OCI-LY1 (cell line): ENCODE measurements around the gene COPS7B.
"Not testable (repeated sequence)": the region's sequence is repeated elsewhere in the genome, so short reads cannot be mapped to it uniquely, and the experiment has no call there.

Source experiments
- H2AFZ ChIP-seq: fragments of 200-600 bp; sonication (generic), shearing (Covaris generic); 2 replicates; pipeline ENCODE4 v1.6.0; 2014; ENCODE audit warnings: antibody characterized with exemption, mild to moderate bottlenecking, low read length
- H3F3A ChIP-seq: fragments of 200-600 bp; sonication (generic), shearing (Covaris generic); 2 replicates; pipeline ENCODE4 v1.6.0; 2014; ENCODE audit warnings: mild to moderate bottlenecking, antibody characterized with exemption, low read length, moderate library complexity; ENCODE audit not compliant: insufficient read depth
- H3K27ac ChIP-seq: fragments of 200-600 bp; sonication (generic); 2 replicates; pipeline ENCODE4 v1.5.1; 2014; ENCODE audit warnings: low read length, mixed run types, mild to moderate bottlenecking, low read depth; ENCODE audit not compliant: poor library complexity, severe bottlenecking
- H3K27me3 ChIP-seq: fragments of 200-600 bp; sonication (generic); 2 replicates; pipeline ENCODE4 v1.6.0; 2014; ENCODE audit warnings: antibody characterized with exemption, mild to moderate bottlenecking, low read length, moderate library complexity; ENCODE audit not compliant: insufficient read depth
- H3K36me3 ChIP-seq: fragments of 200-600 bp; sonication (generic); 2 replicates; pipeline ENCODE4 v1.6.1; 2014; ENCODE audit warnings: mild to moderate bottlenecking, antibody characterized with exemption, low read length, moderate library complexity, mixed read lengths; ENCODE audit not compliant: insufficient read depth
- H3K4me1 ChIP-seq: fragments of 200-600 bp; sonication (generic); 2 replicates; pipeline ENCODE4 v1.5.1; 2014; ENCODE audit warnings: mild to moderate bottlenecking, low read length, moderate library complexity; ENCODE audit not compliant: insufficient read depth, severe bottlenecking
- H3K4me2 ChIP-seq: fragments of 200-600 bp; sonication (generic), shearing (Covaris generic); 2 replicates; pipeline ENCODE4 v1.6.1; 2014; ENCODE audit warnings: low read length
- H3K4me3 ChIP-seq: fragments of 200-600 bp; sonication (generic); 2 replicates; pipeline ENCODE4 v1.5.1; 2014; ENCODE audit warnings: low read length, low read depth, mild to moderate bottlenecking, mixed read lengths; ENCODE audit not compliant: poor library complexity, severe bottlenecking
- H3K79me2 ChIP-seq: fragments of 200-600 bp; shearing (Covaris generic); 2 replicates; pipeline ENCODE4 v1.6.1; 2016; ENCODE audit warnings: mixed run types, low read length, mixed read lengths; ENCODE audit not compliant: insufficient read depth
- H3K9ac ChIP-seq: fragments of 200-600 bp; sonication (generic), shearing (Covaris generic); 2 replicates; pipeline ENCODE4 v1.6.1; 2014; ENCODE audit warnings: mild to moderate bottlenecking, low read length, mixed read lengths
- H3K9me2 ChIP-seq: fragments of 200-600 bp; sonication (generic), shearing (Covaris generic); 2 replicates; pipeline ENCODE4 v1.6.1; 2014; ENCODE audit warnings: low read depth, mild to moderate bottlenecking, low read length, mixed read lengths
- H3K9me3 ChIP-seq: fragments of 200-600 bp; shearing (Covaris generic); 2 replicates; pipeline ENCODE4 v1.6.1; 2014; ENCODE audit warnings: low read length, mixed read lengths
- H4K20me1 ChIP-seq: fragments of 200-600 bp; sonication (generic), shearing (Covaris generic); 2 replicates; pipeline ENCODE4 v1.6.0; 2016; ENCODE audit warnings: mild to moderate bottlenecking, low read length; ENCODE audit not compliant: insufficient read depth
- EZH2 ChIP-seq: fragments of 200-600 bp; sonication (generic), shearing (Covaris generic); IDR thresholded peaks from 2 replicates; pipeline ENCODE4 v1.8.0; 2017; ENCODE audit warnings: borderline replicate concordance, mixed run types, mild to moderate bottlenecking, antibody characterized with exemption, low read length, moderate library complexity, mixed read lengths
- TF ChIP-seq, protein P1 (sequence below): fragments of 200-600 bp; sonication (generic), shearing (Covaris generic); IDR thresholded peaks from 2 replicates; pipeline ENCODE4 v1.5.1; 2017; ENCODE audit warnings: mild to moderate bottlenecking, antibody characterized with exemption, low read length, moderate library complexity, mixed read lengths

COPS7B gene

DNA sequence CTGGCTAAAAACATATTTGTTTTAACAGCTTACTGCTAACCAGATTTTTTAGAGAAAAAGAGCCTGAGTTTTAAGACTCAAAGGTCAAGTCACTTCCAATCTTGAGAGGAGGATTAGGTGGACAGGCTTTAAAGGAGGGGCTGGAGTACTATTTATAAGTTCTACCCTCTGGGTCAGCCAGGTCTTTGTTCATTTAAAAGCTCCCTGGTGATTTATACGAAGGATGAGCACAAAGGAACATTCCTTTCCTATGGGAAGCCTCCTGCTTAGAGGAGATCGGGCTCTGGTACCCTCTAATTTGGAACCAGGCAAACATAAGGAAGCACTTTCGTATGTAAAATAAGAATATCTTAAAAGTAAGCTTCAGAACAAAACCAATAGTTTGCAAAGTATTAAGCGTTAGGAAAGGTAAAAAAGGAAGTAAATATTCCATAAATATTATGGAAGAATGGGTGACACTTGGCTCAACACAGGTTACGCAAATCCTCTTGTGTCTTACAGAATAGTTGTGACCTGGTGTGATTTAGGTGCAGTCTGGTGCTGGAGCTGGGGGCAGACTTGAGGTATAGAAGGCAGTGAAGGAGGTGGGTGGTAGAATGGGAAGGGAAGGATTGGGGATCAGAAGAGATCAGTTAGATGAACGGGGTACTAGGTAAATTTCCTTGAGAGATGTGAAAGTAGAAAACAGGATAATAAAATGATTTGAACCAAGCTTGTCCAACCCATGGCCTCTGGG, 40.8 kb upstream of the COPS7B start:
- Histone ChIP-seq H3K4me2 (no peak overlapping the region), H3K36me3 (no peaks in the 10 kb centered on the region), H3K4me1 (no peaks in the 10 kb centered on the region), H4K20me1 (no peaks in the 10 kb centered on the region), H3K9me2 (no peaks in the 10 kb centered on the region), H2AFZ (no peak overlapping the region), H3K4me3 (no peak overlapping the region), H3F3A (no peaks in the 10 kb centered on the region), H3K27me3 (no peaks in the 10 kb centered on the region), H3K9ac (no peak overlapping the region), H3K79me2 (no peaks in the 10 kb centered on the region), H3K9me3 (no peaks in the 10 kb centered on the region), H3K27ac (no peak overlapping the region)
- TF ChIP-seq, protein P1, sequence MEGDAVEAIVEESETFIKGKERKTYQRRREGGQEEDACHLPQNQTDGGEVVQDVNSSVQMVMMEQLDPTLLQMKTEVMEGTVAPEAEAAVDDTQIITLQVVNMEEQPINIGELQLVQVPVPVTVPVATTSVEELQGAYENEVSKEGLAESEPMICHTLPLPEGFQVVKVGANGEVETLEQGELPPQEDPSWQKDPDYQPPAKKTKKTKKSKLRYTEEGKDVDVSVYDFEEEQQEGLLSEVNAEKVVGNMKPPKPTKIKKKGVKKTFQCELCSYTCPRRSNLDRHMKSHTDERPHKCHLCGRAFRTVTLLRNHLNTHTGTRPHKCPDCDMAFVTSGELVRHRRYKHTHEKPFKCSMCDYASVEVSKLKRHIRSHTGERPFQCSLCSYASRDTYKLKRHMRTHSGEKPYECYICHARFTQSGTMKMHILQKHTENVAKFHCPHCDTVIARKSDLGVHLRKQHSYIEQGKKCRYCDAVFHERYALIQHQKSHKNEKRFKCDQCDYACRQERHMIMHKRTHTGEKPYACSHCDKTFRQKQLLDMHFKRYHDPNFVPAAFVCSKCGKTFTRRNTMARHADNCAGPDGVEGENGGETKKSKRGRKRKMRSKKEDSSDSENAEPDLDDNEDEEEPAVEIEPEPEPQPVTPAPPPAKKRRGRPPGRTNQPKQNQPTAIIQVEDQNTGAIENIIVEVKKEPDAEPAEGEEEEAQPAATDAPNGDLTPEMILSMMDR, result no peak
- no peak for TF ChIP-seq EZH2

DNA sequence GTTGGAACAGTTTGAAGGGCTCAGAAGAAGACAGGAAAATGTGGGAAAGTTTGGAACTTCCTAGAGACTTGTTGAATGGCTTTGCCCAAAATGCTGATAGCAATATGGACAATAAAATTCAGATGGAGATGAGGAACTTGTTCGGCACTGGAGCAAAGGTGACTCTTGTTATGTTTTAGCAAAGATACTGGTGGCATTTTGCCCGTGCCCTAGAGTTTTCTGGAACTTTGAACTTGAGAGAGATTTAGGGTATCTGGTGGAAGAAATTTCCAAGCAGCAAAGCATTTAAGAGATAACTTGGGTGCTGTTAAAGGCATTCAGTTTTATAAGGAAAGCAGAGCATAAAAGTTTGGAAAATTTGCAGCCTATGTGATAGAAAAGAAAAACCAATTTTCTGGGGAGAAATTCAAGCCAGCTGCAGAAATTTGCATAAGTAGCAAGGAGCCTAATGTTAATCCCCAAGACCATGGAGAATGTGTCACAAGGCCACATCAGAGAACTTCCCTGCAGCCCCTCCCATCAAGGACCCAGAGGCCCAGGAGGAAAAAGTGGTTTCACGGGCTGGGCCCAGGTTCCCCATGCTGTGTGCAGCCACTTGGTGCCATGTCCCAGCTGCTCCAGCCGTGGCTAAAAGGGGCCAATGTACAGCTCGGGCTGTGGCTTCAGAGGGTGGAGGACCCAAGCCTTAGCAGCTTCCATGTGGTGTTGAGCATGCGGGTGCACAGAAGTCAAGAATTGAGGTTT, 37.9 kb upstream of the COPS7B start:
- H3K79me2 ChIP-seq, H3K9me3 ChIP-seq, H3K9ac ChIP-seq, H3K9me2 ChIP-seq, H3K4me2 ChIP-seq, H3K36me3 ChIP-seq, H3K27ac ChIP-seq, H3K4me3 ChIP-seq, H3F3A ChIP-seq, H3K4me1 ChIP-seq, H2AFZ ChIP-seq, H4K20me1 ChIP-seq, H3K27me3 ChIP-seq: not testable (repeated sequence)

DNA sequence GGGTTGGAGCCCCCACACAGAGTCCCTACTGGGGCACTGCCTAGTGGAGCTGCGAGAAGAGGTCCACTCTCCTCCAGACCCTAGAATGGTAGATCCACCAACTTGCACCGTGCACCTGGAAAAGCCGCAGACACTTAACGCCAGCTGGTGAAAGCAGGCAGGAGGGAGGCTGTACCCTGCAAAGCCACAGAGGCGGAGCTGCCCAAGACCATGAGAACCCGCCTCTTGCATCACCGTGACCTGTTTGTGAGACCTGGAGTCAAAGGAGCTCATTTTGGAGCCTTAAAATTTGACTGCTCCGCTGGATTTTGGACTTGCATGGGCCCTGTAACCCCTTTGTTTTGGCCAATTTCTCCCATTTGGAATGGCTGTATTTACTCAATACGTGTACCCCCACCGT, 37.2 kb upstream of the COPS7B start:
- not testable (repeated sequence) for H3K27ac ChIP-seq, H3K79me2 ChIP-seq, H3K9me2 ChIP-seq, H3K27me3 ChIP-seq, H3F3A ChIP-seq, H2AFZ ChIP-seq, H3K9ac ChIP-seq, H3K4me2 ChIP-seq, H3K9me3 ChIP-seq, H3K4me1 ChIP-seq, H3K36me3 ChIP-seq, H4K20me1 ChIP-seq, H3K4me3 ChIP-seq

DNA sequence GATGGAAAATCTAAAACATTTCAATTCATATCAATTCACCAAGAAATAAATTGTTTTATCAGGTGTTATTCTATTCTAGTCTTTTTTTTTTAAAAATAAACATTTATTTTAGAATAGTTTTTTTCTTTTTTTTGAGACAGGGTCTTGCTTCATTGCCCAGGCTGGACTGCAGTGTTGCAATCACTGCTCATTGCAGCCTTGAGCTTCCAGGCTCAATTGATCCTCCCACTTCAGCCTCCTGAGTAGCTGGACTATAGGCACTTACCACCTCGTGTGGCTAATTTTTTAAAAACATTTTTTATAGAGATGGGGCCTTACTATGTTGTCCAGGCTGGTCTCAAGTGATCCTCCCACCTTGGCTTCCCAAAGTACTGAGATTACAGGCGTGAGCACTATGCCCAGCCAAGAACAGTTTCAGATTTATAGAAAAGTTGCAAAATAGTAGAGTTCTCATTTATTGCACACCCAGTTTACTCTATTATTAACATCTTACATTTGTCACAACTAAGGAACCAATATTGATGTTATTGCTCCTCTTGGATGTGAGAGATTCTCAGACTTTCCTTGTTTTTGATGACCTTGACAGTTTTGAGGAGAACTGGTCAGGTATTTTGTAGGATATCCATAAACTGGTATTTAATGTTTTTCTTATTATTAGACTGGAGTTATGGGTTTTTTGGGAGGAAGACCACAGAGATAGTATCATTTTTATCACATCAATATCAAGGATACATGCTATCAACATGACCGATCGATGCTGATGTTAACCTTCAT, 35.0 kb upstream of the COPS7B start:
- H3K9ac ChIP-seq, result no peak overlapping the region

More for the DNA sequence above, 35.0 kb upstream of the COPS7B start:
- Histone ChIP-seq H3K79me2 (no peaks in the 10 kb centered on the region), H3K4me1 (no peaks in the 10 kb centered on the region), H2AFZ (no peak overlapping the region), H3K4me2 (no peak overlapping the region), H4K20me1 (no peaks in the 10 kb centered on the region), H3K9me3 (no peaks in the 10 kb centered on the region), H3F3A (no peaks in the 10 kb centered on the region), H3K27ac (no peak overlapping the region), H3K4me3 (no peak overlapping the region), H3K36me3 (no peaks in the 10 kb centered on the region), H3K27me3 (no peaks in the 10 kb centered on the region), H3K9me2 (no peaks in the 10 kb centered on the region)
- no peak for TF ChIP-seq EZH2
- TF ChIP-seq, protein P1, result no peak
